Measurements from ENCODE around the gene MYL6. TPM values are rescaled to one million over a fixed set of nuclear protein-coding genes. Genes with fewer than 3 reads are reported as not detected.
"Not testable (repeated sequence)": the region's sequence is repeated elsewhere in the genome, so short reads cannot be mapped to it uniquely, and the experiment has no call there.

The MYL6 gene
- total RNA-seq, 1 donor from 2014 or later: 1,233 TPM

- H3K36me3 Mint-ChIP-seq: peaks cover 42% of the 10 kb centered on the region
- Histone ChIP-seq H4K20me1 (ENCODE audit: low read depth) (peaks cover 26% of the 10 kb centered on the region), H3F3A (ENCODE audit: low read depth) (peaks cover 78% of the 10 kb centered on the region), H3K27me3 (no peaks in the 10 kb centered on the region), H3K4me3 (peak overlapping the region; percentile 62), H3K27ac (no peak overlapping the region), H2AFZ (replicated peaks) (peak overlapping the region; percentile 81), H3K4me2 (peak overlapping the region; percentile 99), H3K79me2 (ENCODE audit: low read depth) (peaks cover 23% of the 10 kb centered on the region), H3K9me3 (ENCODE audit: low read depth) (no peaks in the 10 kb centered on the region), H3K36me3 (peaks cover 12% of the 10 kb centered on the region), H3K4me1 (peaks cover 12% of the 10 kb centered on the region), H3K9ac (peak overlapping the region; percentile 70)
- no peak overlapping the region for H3K27ac Mint-ChIP-seq
- peak; percentile 23 for DNase-seq (ENCODE audit: low spot score)
- H3K4me3 Mint-ChIP-seq: peak overlapping the region; percentile 99
- no peaks in the 10 kb centered on the region for H3K9me3 Mint-ChIP-seq
- TF ChIP-seq EZH2phosphoT487 (IDR thresholded peaks at IDR 0.05): no peak
- no peak for TF ChIP-seq CTCF (IDR thresholded peaks at IDR 0.05)
- no peak for TF ChIP-seq EZH2 (IDR thresholded peaks at IDR 0.05)
- H3K4me1 Mint-ChIP-seq: peaks cover 25% of the 10 kb centered on the region
- H3K27me3 Mint-ChIP-seq (ENCODE audit: insufficient read depth, low read depth): peaks cover 7% of the 10 kb centered on the region
Measured at GRCh38 chr12:56115329-56115728, 42.8 kb upstream of the MYL6 start.

DNA sequence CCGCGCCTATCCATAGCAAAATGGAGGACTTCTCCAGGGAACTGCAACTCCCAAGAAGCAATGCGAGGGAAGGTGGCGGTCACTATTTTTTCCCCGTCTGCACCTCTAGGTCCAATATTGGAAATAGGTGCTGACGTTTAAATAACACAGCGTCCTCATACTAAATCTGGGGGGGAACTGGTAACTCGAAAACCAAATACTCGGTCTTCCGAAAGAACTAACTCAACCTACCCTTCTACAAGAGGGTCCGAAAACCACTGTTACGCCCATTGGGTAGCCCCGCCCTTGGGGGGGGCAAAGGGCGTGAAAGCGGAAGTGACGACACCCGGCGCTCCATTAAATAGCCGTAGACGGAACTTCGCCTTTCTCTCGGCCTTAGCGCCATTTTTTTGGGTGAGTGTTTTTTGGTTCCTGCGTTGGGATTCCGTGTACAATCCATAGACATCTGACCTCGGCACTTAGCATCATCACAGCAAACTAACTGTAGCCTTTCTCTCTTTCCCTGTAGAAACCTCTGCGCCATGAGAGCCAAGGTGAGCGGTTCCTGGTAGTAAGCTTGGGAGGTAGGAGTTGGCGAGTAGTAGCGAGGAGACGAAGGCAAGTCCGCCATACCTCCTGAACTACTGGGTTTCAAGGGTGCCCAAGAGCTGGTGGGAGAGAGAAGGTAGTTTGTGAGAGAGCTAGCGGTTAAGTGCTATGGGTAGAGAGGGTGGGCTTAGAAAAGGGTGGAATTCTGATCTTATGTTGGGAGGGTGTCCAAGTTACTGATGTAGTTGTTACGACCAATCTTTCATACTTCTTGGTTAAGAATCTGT is 41.7 kb upstream of the MYL6 start, which contains the start of gene RPL41:
Gene RPL41 (plus strand): TSS at position 367 of the 815 bp plus-strand sequence.
- peak; percentile 98 for DNase-seq (ENCODE audit: low spot score)
- H3K27ac ChIP-seq: peak within 1 kb of the TSS; percentile 96
- no peak for TF ChIP-seq CTCF (IDR thresholded peaks at IDR 0.05)
- peak within 1 kb of the TSS; percentile 62 for H3K4me3 ChIP-seq
- Mint-ChIP-seq H3K27ac (peak within 1 kb of the TSS; percentile 98), H3K4me3 (peak within 1 kb of the TSS; percentile 99), H3K27me3 (ENCODE audit: insufficient read depth, low read depth) (peaks cover 7% of the 10 kb centered on the region), H3K9me3 (no peaks in the 10 kb centered on the region), H3K36me3 (peaks cover 38% of the 10 kb centered on the region), H3K4me1 (peaks cover 25% of the 10 kb centered on the region)
- H2AFZ ChIP-seq (replicated peaks): peak within 1 kb of the TSS; percentile 81
- H3K79me2 ChIP-seq (ENCODE audit: low read depth): peaks cover 23% of the 10 kb centered on the region
- peak within 1 kb of the TSS; percentile 99 for H3K4me2 ChIP-seq
- H4K20me1 ChIP-seq (ENCODE audit: low read depth): peaks cover 26% of the 10 kb centered on the region
- H3F3A ChIP-seq (ENCODE audit: low read depth): peaks cover 69% of the 10 kb centered on the region
- H3K27me3 ChIP-seq: no peaks in the 10 kb centered on the region
- peaks cover 3% of the 10 kb centered on the region for H3K36me3 ChIP-seq
- peaks cover 12% of the 10 kb centered on the region for H3K4me1 ChIP-seq
- H3K9me3 ChIP-seq (ENCODE audit: low read depth): no peaks in the 10 kb centered on the region
- peak within 1 kb of the TSS; percentile 98 for H3K9ac ChIP-seq

DNA sequence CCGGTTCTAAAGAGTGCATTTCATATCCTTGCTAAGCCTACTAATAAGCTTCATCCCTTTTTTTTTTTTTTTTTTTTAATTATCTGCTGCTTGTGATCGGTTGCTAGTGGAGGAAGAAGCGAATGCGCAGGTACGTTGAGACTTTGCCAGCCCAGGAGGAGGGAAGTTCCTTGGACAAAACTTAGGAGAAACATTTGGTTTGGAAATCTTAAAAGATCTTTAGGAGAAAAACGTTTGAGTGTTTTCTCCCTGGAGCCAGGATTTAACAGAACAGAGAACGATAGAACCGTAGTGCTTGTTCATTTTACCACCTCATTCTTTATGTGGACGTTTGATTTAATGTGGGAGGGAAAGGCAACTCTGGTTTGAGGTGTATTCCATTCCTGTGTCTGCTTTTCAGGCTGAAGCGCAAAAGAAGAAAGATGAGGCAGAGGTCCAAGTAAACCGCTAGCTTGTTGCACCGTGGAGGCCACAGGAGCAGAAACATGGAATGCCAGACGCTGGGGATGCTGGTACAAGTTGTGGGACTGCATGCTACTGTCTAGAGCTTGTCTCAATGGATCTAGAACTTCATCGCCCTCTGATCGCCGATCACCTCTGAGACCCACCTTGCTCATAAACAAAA is 41.0 kb upstream of the MYL6 start:
- Mint-ChIP-seq H3K4me3 (peak overlapping the region; percentile 99), H3K36me3 (peaks cover 35% of the 10 kb centered on the region)
- H3K9me3 Mint-ChIP-seq: not testable (repeated sequence)

More for the DNA sequence above, 41.0 kb upstream of the MYL6 start:
- H3F3A ChIP-seq (ENCODE audit: low read depth): peaks cover 64% of the 10 kb centered on the region
- H3K27me3 Mint-ChIP-seq (ENCODE audit: insufficient read depth, low read depth); H3K9me3 ChIP-seq (ENCODE audit: low read depth); H3K27me3 ChIP-seq; H2AFZ ChIP-seq (replicated peaks); DNase-seq (ENCODE audit: low spot score); H3K36me3 ChIP-seq: not testable (repeated sequence)
- peak overlapping the region; percentile 99 for H3K4me2 ChIP-seq
- peaks cover 12% of the 10 kb centered on the region for H3K4me1 ChIP-seq
- Mint-ChIP-seq H3K27ac (peak overlapping the region; percentile 98), H3K4me1 (peaks cover 25% of the 10 kb centered on the region)
- H4K20me1 ChIP-seq (ENCODE audit: low read depth): peaks cover 26% of the 10 kb centered on the region
- H3K9ac ChIP-seq: peak overlapping the region; percentile 98
- H3K79me2 ChIP-seq (ENCODE audit: low read depth): peaks cover 23% of the 10 kb centered on the region
- H3K27ac ChIP-seq: peak overlapping the region; percentile 96
- peak overlapping the region; percentile 62 for H3K4me3 ChIP-seq

Measured in neural progenitor cell (in vitro differentiated cells).